GM12872 (cell line): ENCODE data around the gene SLC18A2.

Experiments used
- TF ChIP-seq, protein P1 (sequence below): IDR thresholded peaks from 3 replicates; pipeline ENCODE4 v1.5.1; 2011; ENCODE audit warnings: low read depth, mild to moderate bottlenecking, low read length, moderate library complexity; ENCODE audit not compliant: insufficient read depth

Gene SLC18A2

DNA sequence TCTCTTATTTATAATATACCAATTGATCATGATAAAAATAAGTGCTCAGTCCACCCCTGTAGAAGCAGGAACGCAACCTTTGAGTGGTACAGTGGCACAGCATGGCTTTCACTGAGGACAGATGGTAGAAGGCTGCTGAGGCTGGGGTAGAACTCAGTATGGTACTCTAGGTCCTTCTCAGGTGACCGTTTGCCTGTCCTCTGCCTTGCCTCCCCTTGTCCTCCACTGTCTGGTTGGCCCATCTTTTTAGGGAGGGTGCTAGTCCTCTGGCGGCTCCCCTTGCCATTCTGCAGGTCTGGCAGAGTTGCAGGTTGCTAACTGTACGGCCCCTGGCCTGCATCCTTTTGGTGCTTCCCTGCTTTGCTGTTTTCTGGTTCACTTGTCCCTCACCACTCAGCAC, 27.3 kb downstream of the SLC18A2 start:
- TF ChIP-seq, protein P1, sequence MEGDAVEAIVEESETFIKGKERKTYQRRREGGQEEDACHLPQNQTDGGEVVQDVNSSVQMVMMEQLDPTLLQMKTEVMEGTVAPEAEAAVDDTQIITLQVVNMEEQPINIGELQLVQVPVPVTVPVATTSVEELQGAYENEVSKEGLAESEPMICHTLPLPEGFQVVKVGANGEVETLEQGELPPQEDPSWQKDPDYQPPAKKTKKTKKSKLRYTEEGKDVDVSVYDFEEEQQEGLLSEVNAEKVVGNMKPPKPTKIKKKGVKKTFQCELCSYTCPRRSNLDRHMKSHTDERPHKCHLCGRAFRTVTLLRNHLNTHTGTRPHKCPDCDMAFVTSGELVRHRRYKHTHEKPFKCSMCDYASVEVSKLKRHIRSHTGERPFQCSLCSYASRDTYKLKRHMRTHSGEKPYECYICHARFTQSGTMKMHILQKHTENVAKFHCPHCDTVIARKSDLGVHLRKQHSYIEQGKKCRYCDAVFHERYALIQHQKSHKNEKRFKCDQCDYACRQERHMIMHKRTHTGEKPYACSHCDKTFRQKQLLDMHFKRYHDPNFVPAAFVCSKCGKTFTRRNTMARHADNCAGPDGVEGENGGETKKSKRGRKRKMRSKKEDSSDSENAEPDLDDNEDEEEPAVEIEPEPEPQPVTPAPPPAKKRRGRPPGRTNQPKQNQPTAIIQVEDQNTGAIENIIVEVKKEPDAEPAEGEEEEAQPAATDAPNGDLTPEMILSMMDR, result no peak

DNA sequence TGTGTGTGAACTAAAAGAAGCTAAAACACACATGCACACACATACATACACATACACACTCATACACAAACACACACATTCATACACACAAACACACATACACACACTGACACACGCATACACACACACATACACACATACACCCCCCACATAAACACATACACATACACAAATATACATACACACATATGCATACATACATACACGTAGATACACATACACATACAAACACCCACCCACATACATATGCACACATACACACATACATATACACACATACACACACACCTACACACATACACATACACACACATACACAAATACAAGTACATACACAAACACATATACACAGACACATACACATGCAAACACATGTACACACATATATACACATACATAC, 28.0 kb downstream of the SLC18A2 start:
- TF ChIP-seq, protein P1, result no peak

GRCh38 chr10:117271427-117271826, 30.5 kb downstream of the SLC18A2 start:
- TF ChIP-seq, protein P1, result no peak

- TF ChIP-seq, protein P1, result no peak
Measured at GRCh38 chr10:117272195-117273076, 31.5 kb downstream of the SLC18A2 start.

GRCh38 chr10:117273980-117274379, 33.1 kb downstream of the SLC18A2 start:
- TF ChIP-seq, protein P1, result no peak

DNA sequence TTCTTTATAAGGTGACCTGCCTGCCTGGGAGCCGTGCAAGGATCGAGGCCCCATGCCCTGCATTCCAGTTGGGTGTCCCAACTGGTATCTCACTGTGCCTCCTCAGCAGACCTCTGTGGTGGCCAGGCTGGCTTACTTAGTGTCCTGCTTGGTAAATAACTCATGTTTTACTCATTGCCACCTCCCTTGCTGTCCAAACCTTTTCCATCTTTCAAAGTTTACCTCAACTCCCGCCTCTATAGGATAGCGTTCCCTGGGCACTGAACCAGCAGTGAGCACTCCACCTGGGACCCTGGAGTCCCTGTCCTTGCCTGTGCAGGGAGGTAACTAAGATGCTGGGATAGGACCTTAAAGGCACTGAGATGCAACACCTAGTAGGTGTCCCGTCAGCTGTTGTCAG, 33.6 kb downstream of the SLC18A2 start:
- TF ChIP-seq, protein P1, result no peak

DNA sequence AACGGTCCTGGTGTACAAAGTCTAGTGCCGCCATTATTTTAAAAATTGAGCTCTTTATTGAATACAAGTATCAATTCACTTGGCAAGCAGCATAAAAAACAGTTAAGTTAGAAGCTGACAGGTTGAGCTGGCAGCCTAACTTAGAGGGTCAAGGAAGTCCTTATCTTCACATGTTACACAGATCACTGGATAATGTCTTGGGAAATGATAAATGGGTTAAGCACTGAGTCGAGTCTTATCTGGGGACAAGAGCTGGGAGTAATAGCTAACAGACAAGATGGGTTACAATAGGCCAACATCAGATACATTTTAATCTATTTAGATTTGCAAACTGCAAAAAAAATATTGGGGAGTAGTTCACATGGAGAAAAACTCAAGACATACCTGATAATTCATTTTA, 34.2 kb downstream of the SLC18A2 start:
- TF ChIP-seq, protein P1, result no peak
